GM23338 (cell line): ENCODE results near the gene NR2C2. TPM values are rescaled to one million over a fixed set of nuclear protein-coding genes. Genes with fewer than 3 reads are reported as not detected.

Experiments
- ATAC-seq: fragments of 200-7000 bp; cut with Tn5 transposase; 3 replicates; pipeline ENCODE4 v1.9.1; 2020
- DNase-seq: peaks from one replicate; pipeline ENCODE4 v3.0.0-alpha.2; 2015; ENCODE audit warnings: low spot score
- H2AFZ ChIP-seq: fragments of 200-600 bp; sonication (generic); 2 replicates; pipeline ENCODE4 v1.8.0; 2016; ENCODE audit warnings: antibody characterized with exemption, mild to moderate bottlenecking, moderate library complexity
- H3F3A ChIP-seq: fragments of 200-600 bp; sonication (generic); replicated peaks from 2 replicates; pipeline ENCODE4 v1.8.0; 2017; ENCODE audit warnings: antibody characterized with exemption, mixed run types, low read depth
- H3K27ac ChIP-seq: fragments of 200-600 bp; sonication (generic); 2 replicates; pipeline ENCODE4 v1.6.1; 2016; ENCODE audit warnings: low read depth
- H3K27me3 ChIP-seq: fragments of 200-600 bp; sonication (generic); 2 replicates; pipeline ENCODE4 v1.8.0; 2016; ENCODE audit warnings: mild to moderate bottlenecking, mixed run types, moderate library complexity; ENCODE audit not compliant: insufficient read depth
- H3K36me3 ChIP-seq: fragments of 200-600 bp; sonication (generic); 2 replicates; pipeline ENCODE4 v1.8.0; 2016; ENCODE audit warnings: mild to moderate bottlenecking; ENCODE audit not compliant: insufficient read depth
- H3K4me1 ChIP-seq: fragments of 200-600 bp; sonication (generic); 2 replicates; pipeline ENCODE4 v1.8.0; 2016; ENCODE audit warnings: mild to moderate bottlenecking, moderate library complexity; ENCODE audit not compliant: insufficient read depth
- H3K4me2 ChIP-seq: fragments of 200-600 bp; sonication (generic); 2 replicates; pipeline ENCODE4 v1.7.1; 2017; ENCODE audit warnings: mixed run types
- H3K4me3 ChIP-seq: fragments of 200-600 bp; sonication (generic); 2 replicates; pipeline ENCODE4 v1.6.1; 2016; ENCODE audit warnings: mixed run types
- H3K79me2 ChIP-seq: fragments of 200-600 bp; sonication (generic); replicated peaks from 2 replicates; pipeline ENCODE4 v1.8.0; 2017; ENCODE audit warnings: mild to moderate bottlenecking; ENCODE audit not compliant: insufficient read depth
- H3K9me2 ChIP-seq: fragments of 200-600 bp; sonication (generic); 2 replicates; pipeline ENCODE4 v1.8.0; 2017; ENCODE audit not compliant: insufficient read depth
- H4K20me1 ChIP-seq: fragments of 200-600 bp; sonication (generic); replicated peaks from 2 replicates; pipeline ENCODE4 v1.8.0; 2017; ENCODE audit warnings: mild to moderate bottlenecking; ENCODE audit not compliant: insufficient read depth
- H3K27ac Mint-ChIP-seq: 2 replicates; pipeline ENCODE4 v1.8.0; 2020; ENCODE audit warnings: inconsistent platforms, mild to moderate bottlenecking, moderate library complexity, mixed read lengths
- H3K27me3 Mint-ChIP-seq: 3 replicates; pipeline ENCODE4 v1.8.0; 2022; ENCODE audit warnings: low read depth, mild to moderate bottlenecking, moderate library complexity, mixed read lengths, inconsistent platforms; ENCODE audit not compliant: insufficient read depth, poor library complexity
- H3K36me3 Mint-ChIP-seq: 3 replicates; pipeline ENCODE4 v1.8.0; 2021; ENCODE audit warnings: low read depth, mild to moderate bottlenecking, inconsistent platforms, moderate library complexity, mixed read lengths
- H3K4me1 Mint-ChIP-seq: 3 replicates; pipeline ENCODE4 v1.8.0; 2020; ENCODE audit warnings: mild to moderate bottlenecking, inconsistent platforms, mixed read lengths
- H3K4me3 Mint-ChIP-seq: 3 replicates; pipeline ENCODE4 v1.8.0; 2021; ENCODE audit warnings: moderate library complexity, mild to moderate bottlenecking, inconsistent platforms, mixed read lengths
- H3K9me3 Mint-ChIP-seq: 3 replicates; pipeline ENCODE4 v1.8.0; 2020; ENCODE audit warnings: moderate library complexity, mild to moderate bottlenecking, inconsistent platforms, mixed read lengths
- CREB1 ChIP-seq: fragments of 250-450 bp; sonication (Bioruptor Pico); IDR thresholded peaks from 2 replicates; pipeline ENCODE4 v1.5.0; 2020; ENCODE audit warnings: low read depth, mild to moderate bottlenecking, moderate library complexity
- CTCF ChIP-seq, 2 experiments: fragments of 200-600 bp in 1 of 2; sonication (generic) in 1 of 2; conservative IDR thresholded peaks; 2 replicates each; pipeline versions ENCODE4 v1.5.1 to v1.6.1; 2016 to 2017; ENCODE audit warnings: antibody characterized with exemption in 2 of 2, low read depth in 2 of 2, mild to moderate bottlenecking in 2 of 2, moderate library complexity in 1 of 2
- ETS1 ChIP-seq: IDR thresholded peaks from 2 replicates; pipeline ENCODE4 v1.6.1; 2016; ENCODE audit warnings: antibody characterized with exemption
- EZH2 ChIP-seq: fragments of 200-600 bp; sonication (generic); IDR thresholded peaks from one replicate; pipeline ENCODE4 v1.8.0; 2017; ENCODE audit warnings: antibody characterized with exemption, mild to moderate bottlenecking, low read depth; ENCODE audit not compliant: unreplicated experiment
- EZH2phosphoT487 ChIP-seq: fragments of 200-600 bp; sonication (generic); IDR thresholded peaks from one replicate; pipeline ENCODE4 v1.8.1; 2018; ENCODE audit warnings: antibody characterized with exemption; ENCODE audit not compliant: unreplicated experiment
- JUNB ChIP-seq: IDR thresholded peaks from one replicate; pipeline ENCODE4 v1.6.1; 2016; ENCODE audit warnings: antibody characterized with exemption; ENCODE audit not compliant: unreplicated experiment
- NANOG ChIP-seq: IDR thresholded peaks from 2 replicates; pipeline ENCODE4 v1.6.1; 2016; ENCODE audit warnings: antibody characterized with exemption, borderline replicate concordance
- POLR2AphosphoS5 ChIP-seq: IDR thresholded peaks from 2 replicates; pipeline ENCODE4 v1.6.1; 2016; ENCODE audit warnings: antibody characterized with exemption, low read depth
- REST ChIP-seq: IDR thresholded peaks from one replicate; pipeline ENCODE4 v1.6.1; 2018; ENCODE audit warnings: antibody characterized with exemption; ENCODE audit not compliant: unreplicated experiment
- STAT1 ChIP-seq: IDR thresholded peaks from one replicate; pipeline ENCODE4 v1.6.1; 2016; ENCODE audit warnings: antibody characterized with exemption; ENCODE audit not compliant: unreplicated experiment
- ZNF114 ChIP-seq: fragments of 250-450 bp; sonication (Bioruptor Pico); IDR thresholded peaks from 2 replicates; pipeline ENCODE4 v1.5.0; 2020; ENCODE audit warnings: mild to moderate bottlenecking, moderate library complexity
- ZNF331 ChIP-seq: fragments of 250-450 bp; sonication (Bioruptor Pico); IDR thresholded peaks from 2 replicates; pipeline ENCODE4 v1.5.0; 2020; ENCODE audit warnings: low read depth, mild to moderate bottlenecking, moderate library complexity
- polyA plus RNA-seq: library from polyadenylated mRNA; unstranded; fragments of >200 nt; fragmentation: Nextera tagmentation; extraction: Ambion mirVana; gene quantifications from 2 replicates; pipeline ENCODE4 v1.2.1, GENCODE V29; 2016
- total RNA-seq: library from RNA; depleted of rRNA; stranded (reverse); fragments of >200 nt; shearing (Covaris generic); gene quantifications from 2 replicates; pipeline ENCODE4 v1.2.3, GENCODE V29; 2014

Gene NR2C2
- total and polyA plus RNA-seq, 2 experiments from 2014 or later = 12.0 to 57.2 TPM

GRCh38 chr3:15092686-15093085, 145.3 kb downstream of the NR2C2 start (continued):
- no peak for TF ChIP-seq NANOG
- TF ChIP-seq CREB1 (CRISPR knock-in tag) = no peak
- no peak for TF ChIP-seq ETS1
- no peak for TF ChIP-seq ZNF331 (CRISPR knock-in tag)
- no peak for TF ChIP-seq REST
- no peak for TF ChIP-seq ZNF114
- TF ChIP-seq JUNB = no peak
- no peak for TF ChIP-seq STAT1
- no peak for TF ChIP-seq EZH2phosphoT487
- TF ChIP-seq POLR2AphosphoS5 = no peak
- TF ChIP-seq EZH2 = no peak
- no peak for TF ChIP-seq CTCF (conservative IDR thresholded peaks at IDR 0.05; ENCODE audit: low read depth in 2 of 2)

GRCh38 chr3:15094187-15094875, 146.9 kb downstream of the NR2C2 start:
- Histone ChIP-seq H3K4me2 (no peak overlapping the region), H3K9me2 (no peaks in the 10 kb centered on the region), H3F3A (no peaks in the 10 kb centered on the region), H3K36me3 (peaks cover 7% of the 10 kb centered on the region; the same call in 1 of the 2 replicates), H2AFZ (no peak overlapping the region), H3K4me1 (no peaks in the 10 kb centered on the region), H3K4me3 (no peak overlapping the region), H3K27me3 (no peaks in the 10 kb centered on the region), H3K79me2 (peaks cover 19% of the 10 kb centered on the region), H4K20me1 (no peaks in the 10 kb centered on the region; the same call in 1 of the 2 replicates), H3K27ac (no peak overlapping the region)
- Mint-ChIP-seq H3K27ac (no peak overlapping the region), H3K27me3 (peaks cover 2% of the 10 kb centered on the region), H3K9me3 (no peaks in the 10 kb centered on the region), H3K4me1 (peaks cover 7% of the 10 kb centered on the region; the same call in 2 of the 3 replicates), H3K36me3 (peaks cover 13% of the 10 kb centered on the region; the same call in 2 of the 3 replicates), H3K4me3 (no peak overlapping the region)
- DNase-seq (no peak), ATAC-seq (no peak)
- no peak for TF ChIP-seq ZNF331 (CRISPR knock-in tag)
- no peak for TF ChIP-seq CREB1 (CRISPR knock-in tag)
- TF ChIP-seq NANOG = no peak
- TF ChIP-seq JUNB = no peak
- no peak for TF ChIP-seq CTCF (conservative IDR thresholded peaks at IDR 0.05; ENCODE audit: low read depth in 2 of 2)
- TF ChIP-seq EZH2 = no peak
